H1 (cell line): ENCODE measurements around the gene GSK3B. TPM values are rescaled to one million over a fixed set of nuclear protein-coding genes. Genes with fewer than 3 reads are reported as not detected.
A peak's percentile ranks its signal among the peaks of the same experiment; 100 is the strongest.

ENCODE experiments used
- CTCF ChIA-PET: fragments of 300-600 bp; sonication (Branson Sonifier 250); formaldehyde crosslinking; loops from one replicate; lab custom pipeline; 2021; ENCODE audit not compliant: partially characterized antibody; lab: Charles Lee
- POLR2A ChIA-PET: fragments of 300-600 bp; sonication (Branson Sonifier 250); formaldehyde crosslinking; loops from one replicate; lab custom pipeline; 2021; ENCODE audit warnings: inconsistent platforms; ENCODE audit not compliant: partially characterized antibody; lab: Charles Lee
- DNase-seq, 2 experiments: peaks; one replicate each; pipeline versions ENCODE4 v3.0.0 to v3.0.0-alpha.2; 2010 to 2022; ENCODE audit warnings: low spot score in 2 of 2, low read depth in 1 of 2, mixed read lengths in 1 of 2
- FAIRE-seq: peaks from 2 replicates; lab custom pipeline; 2011; peaks lifted over from hg19 to GRCh38; lab: Jason Lieb, UNC
- H2AFZ ChIP-seq: 2 replicates; pipeline ENCODE4 v1.8.1; 2012; ENCODE audit warnings: low read length, inconsistent platforms
- H2AK5ac ChIP-seq: 2 replicates; pipeline ENCODE4 v1.6.1; 2013; ENCODE audit warnings: low read depth, low read length
- H2BK120ac ChIP-seq: replicated peaks from 2 replicates; pipeline ENCODE3; 2013; ENCODE audit warnings: low read depth, low read length, inconsistent platforms
- H2BK12ac ChIP-seq: 2 replicates; pipeline ENCODE4 v1.6.1; 2013; ENCODE audit warnings: low read depth, low read length
- H2BK15ac ChIP-seq: 2 replicates; pipeline ENCODE4 v1.6.1; 2013; ENCODE audit warnings: low read length
- H2BK20ac ChIP-seq: 2 replicates; pipeline ENCODE4 v1.6.1; 2013; ENCODE audit warnings: low read length
- H2BK5ac ChIP-seq: 2 replicates; pipeline ENCODE4 v1.6.1; 2013; ENCODE audit warnings: low read depth, low read length
- H3K14ac ChIP-seq: 2 replicates; pipeline ENCODE4 v1.6.1; 2013; ENCODE audit warnings: inconsistent platforms; ENCODE audit not compliant: insufficient read length
- H3K18ac ChIP-seq: 2 replicates; pipeline ENCODE4 v1.6.1; 2013; ENCODE audit warnings: low read length; ENCODE audit errors: extremely low read depth
- H3K23ac ChIP-seq: 2 replicates; pipeline ENCODE4 v1.6.1; 2013; ENCODE audit warnings: inconsistent platforms; ENCODE audit not compliant: insufficient read length
- H3K23me2 ChIP-seq: 2 replicates; pipeline ENCODE4 v1.6.1; 2013; ENCODE audit warnings: low read depth, low read length
- H3K27ac ChIP-seq: 2 replicates; pipeline ENCODE4 v1.6.1; 2011; ENCODE audit warnings: low read depth, low read length, inconsistent platforms
- H3K27me3 ChIP-seq, 4 experiments: replicated peaks in 1 of 4; 1 replicate in 1 of 4; 2 replicates in 3 of 4; pipeline versions ENCODE4 v1.6.1 to v1.8.1; 2011 to 2013; ENCODE audit warnings: low read length in 3 of 4, mild to moderate bottlenecking in 3 of 4, inconsistent platforms in 2 of 4, mixed read lengths in 2 of 4, moderate library complexity in 1 of 4; ENCODE audit not compliant: control insufficient read depth in 3 of 4, insufficient read depth in 3 of 4; ENCODE audit errors: extremely low read depth in 1 of 4
- H3K36me3 ChIP-seq, 4 experiments: 2 replicates each; pipeline versions ENCODE4 v1.6.1 to v1.8.1; 2011 to 2013; ENCODE audit warnings: mild to moderate bottlenecking in 4 of 4, low read length in 3 of 4, moderate library complexity in 2 of 4, control low read depth in 1 of 4, inconsistent platforms in 1 of 4; ENCODE audit not compliant: insufficient read depth in 4 of 4, control insufficient read depth in 2 of 4
- H3K4ac ChIP-seq: replicated peaks from 2 replicates; pipeline ENCODE3; 2013; ENCODE audit warnings: low read length, low read depth, mixed read lengths, inconsistent platforms; ENCODE audit not compliant: insufficient read length
- H3K4me1 ChIP-seq, 4 experiments: replicated peaks in 1 of 4; 1 replicate in 1 of 4; 2 replicates in 3 of 4; pipeline versions ENCODE4 v1.6.1 to v1.8.1; 2011 to 2013; ENCODE audit warnings: low read length in 3 of 4, inconsistent platforms in 2 of 4, mixed read lengths in 1 of 4; ENCODE audit not compliant: insufficient read depth in 4 of 4, control insufficient read depth in 3 of 4
- H3K4me2 ChIP-seq, 2 experiments: 2 replicates each; pipeline versions ENCODE4 v1.6.1 to v1.8.1; 2011 to 2013; ENCODE audit warnings: low read depth in 2 of 2, low read length in 2 of 2, control low read depth in 1 of 2, inconsistent platforms in 1 of 2, mild to moderate bottlenecking in 1 of 2; ENCODE audit not compliant: insufficient read depth in 1 of 2
- H3K4me3 ChIP-seq, 4 experiments: fragments of 200-600, 300-600 bp in 1 of 4; sonication (generic), shearing (Covaris generic), sonication (Bioruptor Twin) in 1 of 4; 2 replicates each; pipeline versions ENCODE4 v1.5.1 to v1.8.1; 2011 to 2016; ENCODE audit warnings: low read length in 4 of 4, low read depth in 3 of 4, control low read depth in 2 of 4, inconsistent platforms in 2 of 4, mild to moderate bottlenecking in 2 of 4, mixed read lengths in 1 of 4, moderate library complexity in 1 of 4; ENCODE audit not compliant: insufficient read depth in 2 of 4; ENCODE audit errors: extremely low read depth in 1 of 4
- H3K56ac ChIP-seq: replicated peaks from 2 replicates; pipeline ENCODE3; 2013; ENCODE audit warnings: low read depth, mild to moderate bottlenecking, mixed read lengths, low read length, inconsistent platforms; ENCODE audit not compliant: insufficient read length
- H3K79me1 ChIP-seq: 2 replicates; pipeline ENCODE4 v1.6.1; 2013; ENCODE audit warnings: low read depth, low read length, control low read depth
- H3K79me2 ChIP-seq, 2 experiments: 2 replicates each; pipeline versions ENCODE4 v1.6.1 to v1.8.1; 2012 to 2013; ENCODE audit warnings: low read length in 2 of 2, mild to moderate bottlenecking in 2 of 2, inconsistent platforms in 1 of 2; ENCODE audit not compliant: insufficient read depth in 2 of 2, control insufficient read depth in 1 of 2
- H3K9ac ChIP-seq, 4 experiments: replicated peaks in 1 of 4; 1 replicate in 1 of 4; 2 replicates in 3 of 4; pipeline versions ENCODE4 v1.6.1 to v1.8.1; 2011 to 2013; ENCODE audit warnings: low read depth in 3 of 4, low read length in 3 of 4, control low read depth in 2 of 4, mild to moderate bottlenecking in 2 of 4, moderate library complexity in 2 of 4, inconsistent platforms in 1 of 4; ENCODE audit errors: extremely low read depth in 1 of 4
- H3K9me3 ChIP-seq, 2 experiments: 2 replicates each; pipeline versions ENCODE4 v1.6.1 to v1.8.1; 2012 to 2013; ENCODE audit warnings: mild to moderate bottlenecking in 2 of 2, moderate library complexity in 2 of 2, control low read depth in 1 of 2, inconsistent platforms in 1 of 2, low read depth in 1 of 2, low read length in 1 of 2, mixed read lengths in 1 of 2; ENCODE audit not compliant: insufficient read depth in 2 of 2
- H4K20me1 ChIP-seq, 2 experiments: replicated peaks in 1 of 2; 2 replicates each; pipeline versions ENCODE3 to v1.8.1; 2011 to 2013; ENCODE audit warnings: inconsistent platforms in 2 of 2, low read length in 2 of 2, mild to moderate bottlenecking in 1 of 2; ENCODE audit not compliant: insufficient read depth in 2 of 2, control insufficient read depth in 1 of 2
- H4K5ac ChIP-seq: 2 replicates; pipeline ENCODE4 v1.6.1; 2013; ENCODE audit warnings: low read length, low read depth, mixed read lengths, inconsistent platforms; ENCODE audit not compliant: insufficient read length
- H4K8ac ChIP-seq: 2 replicates; pipeline ENCODE4 v1.8.0; 2013; ENCODE audit warnings: mild to moderate bottlenecking, moderate library complexity, low read length, inconsistent platforms; ENCODE audit not compliant: insufficient read depth; ENCODE audit errors: extremely low read depth
- H4K91ac ChIP-seq: replicated peaks from 2 replicates; pipeline ENCODE3; 2013; ENCODE audit warnings: low read length, mixed read lengths, inconsistent platforms; ENCODE audit not compliant: insufficient read length
- CEBPB ChIP-seq: IDR thresholded peaks from 2 replicates; pipeline ENCODE4 v1.6.1; 2012; ENCODE audit warnings: low read depth, low read length
- HDAC6 ChIP-seq: IDR thresholded peaks from one replicate; pipeline ENCODE4 v1.7.1; 2012; ENCODE audit warnings: low read depth, mild to moderate bottlenecking, inconsistent platforms, low read length, moderate library complexity
- POLR2A ChIP-seq, 2 experiments: IDR thresholded peaks; 1 replicate in 1 of 2; 2 replicates in 1 of 2; pipeline ENCODE4 v1.6.1; 2011; ENCODE audit warnings: low read depth in 2 of 2, low read length in 2 of 2, mild to moderate bottlenecking in 2 of 2; ENCODE audit errors: control extremely low read depth in 1 of 2
- SP2 ChIP-seq: IDR thresholded peaks from 2 replicates; pipeline ENCODE4 v1.6.1; 2012; ENCODE audit warnings: mild to moderate bottlenecking, low read length, inconsistent platforms
- TEAD4 ChIP-seq: IDR thresholded peaks from 2 replicates; pipeline ENCODE4 v1.6.1; 2012; ENCODE audit warnings: low read depth, low read length, inconsistent platforms, mixed read lengths
- WGBS, 2 experiments: shearing (Covaris generic) in 1 of 2; methylation state at CpG; one replicate each; pipeline versions ENCODE4 v1.1.6 to v1.1.7; 2013 to 2015; ENCODE audit warnings: low lambda C conversion rate in 2 of 2, mixed read lengths in 2 of 2, inconsistent platforms in 1 of 2, low coverage in 1 of 2, missing lambda C conversion rate in 1 of 2; ENCODE audit not compliant: insufficient replicate concordance in 2 of 2, insufficient coverage in 1 of 2, insufficient read length in 1 of 2; ENCODE audit errors: extremely low coverage in 1 of 2, missing lambda C conversion rate in 1 of 2; 5-methylcytosine and 5-hydroxymethylcytosine counted together
- polyA plus RNA-seq, 7 experiments: library from polyadenylated mRNA; depleted of rRNA in 3 of 7; stranded (reverse) in 5 of 7; unstranded in 2 of 7; fragments of >200 nt in 5 of 7; fragments of 200-250 nt in 2 of 7; gene quantifications; 1 replicate in 5 of 7; 2 replicates in 1 of 7; 4 replicates in 1 of 7; pipeline versions ENCODE4 v1.2.1 to v1.2.3, GENCODE V29; 2011 to 2013; ENCODE audit warnings: missing spikeins in 2 of 7, mixed read lengths in 2 of 7
- total RNA-seq: library from RNA; stranded (reverse); fragmentation: NEBNext Ultra II Directional; extraction: Animal tissue kit (Norgen Biotek cat#: 25700); gene quantifications from 2 replicates; pipeline ENCODE4 v1.2.1, GENCODE V29; 2021

The GSK3B gene
- total and polyA plus RNA-seq, 2 of the 8 experiments (the other 6 are each of a cell fraction or from before 2014, with no cell fraction given): 24.2 to 50.7 TPM

- WGBS, 2 experiments: 92% methylated on average over 4 of the region's 4 CpGs; no CpG with 5 or more reads in 1 of the 2 experiments
- H2BK120ac ChIP-seq: no peak overlapping the region
- H3K9ac ChIP-seq: no peak overlapping the region
- peaks cover 0 to 6% (median 0%) of the 10 kb centered on the region in 4 experiments; a peak in 1 of 8 replicates for H3K36me3 ChIP-seq
- no peak overlapping the region for H4K8ac ChIP-seq
- no peak overlapping the region for H2BK15ac ChIP-seq
- H2BK5ac ChIP-seq: no peak overlapping the region
- no peak overlapping the region for H3K14ac ChIP-seq
- no peak overlapping the region for H3K23ac ChIP-seq
- no peaks in the 10 kb centered on the region for H4K20me1 ChIP-seq
- H2BK12ac ChIP-seq: no peak overlapping the region
- H3K4me3 ChIP-seq: no peak overlapping the region
- H3K4me2 ChIP-seq: no peak overlapping the region
- ChIA-PET CTCF (interaction anchor here (0.8 kb wide), 1 partner anchor 11 kb away, joined by 3 read pairs; no protein-coding TSS in a partner anchor), POLR2A (no interaction called here)
- no peak overlapping the region for H3K18ac ChIP-seq
- H3K79me1 ChIP-seq: no peaks in the 10 kb centered on the region
- H3K23me2 ChIP-seq: no peaks in the 10 kb centered on the region
- no peaks in the 10 kb centered on the region for H3K27me3 ChIP-seq
- peak; percentile 10; the same call in 1 of the 2 replicates for TF ChIP-seq CEBPB
- no peak for TF ChIP-seq TEAD4
- TF ChIP-seq POLR2A (IDR thresholded peaks at IDR 0.05; ENCODE audit: control extremely low read depth in 1 of 2, low read depth in 2 of 2, low read length in 2 of 2): no peak
- TF ChIP-seq SP2: no peak
- TF ChIP-seq HDAC6: no peak
- peaks cover 0 to 3% (median 2%) of the 10 kb centered on the region in 4 experiments; a peak in 3 of 7 replicates for H3K4me1 ChIP-seq
- H4K5ac ChIP-seq: no peak overlapping the region
- no peaks in the 10 kb centered on the region for H3K79me2 ChIP-seq
- peaks cover 0 to 7% of the 10 kb centered on the region in 2 experiments; a peak in 1 of 4 replicates for H3K9me3 ChIP-seq
- FAIRE-seq: no peak
- no peak overlapping the region for H2AK5ac ChIP-seq
- no peak overlapping the region for H2BK20ac ChIP-seq
- no peak overlapping the region for H2AFZ ChIP-seq
- no peak for DNase-seq
- H3K27ac ChIP-seq: no peak overlapping the region
- H3K4ac ChIP-seq: no peak overlapping the region
- H4K91ac ChIP-seq: no peak overlapping the region
- no peak overlapping the region for H3K56ac ChIP-seq
These were observed 48.0 kb upstream of the GSK3B start for GRCh38 chr3:120142236-120142635.
